Mucosa of descending colon (tissue), 3 donors: Measurements from ENCODE around the gene PTCD2. TPM values are rescaled to one million over a fixed set of nuclear protein-coding genes. Genes with fewer than 3 reads are reported as not detected.

ENCODE experiments used
- ATAC-seq: fragments of 200-7000 bp; cut with Tn5 transposase; one replicate; pipeline ENCODE4 v1.9.1; 2020; ENCODE audit warnings: mild to moderate bottlenecking, moderate library complexity
- DNase-seq, 3 donors: peaks; one replicate each; pipeline ENCODE4 v3.0.0-alpha.2; 2020
- H3K36me3 ChIP-seq: fragments of 200-600 bp; one replicate; pipeline ENCODE4 v1.8.0; 2021; ENCODE audit warnings: low read depth, mild to moderate bottlenecking
- H3K4me1 ChIP-seq: fragments of 200-600 bp; one replicate; pipeline ENCODE4 v1.8.0; 2021; ENCODE audit warnings: low read depth, mild to moderate bottlenecking
- H3K4me3 ChIP-seq: fragments of 200-600 bp; one replicate; pipeline ENCODE4 v1.8.0; 2021; ENCODE audit warnings: mild to moderate bottlenecking
- H3K9me3 ChIP-seq: fragments of 200-600 bp; one replicate; pipeline ENCODE4 v1.8.0; 2021; ENCODE audit warnings: mild to moderate bottlenecking
- CTCF ChIP-seq: fragments of 200-600 bp; IDR thresholded peaks from one replicate; pipeline ENCODE4 v1.8.0; 2022; ENCODE audit warnings: antibody characterized with exemption, mild to moderate bottlenecking
- intact Hi-C, 2 donors: fragments of 100-400 bp; cut with DNase I in 1 of 2; cut with micrococcal nuclease in 1 of 2; formaldehyde crosslinking; loops; one replicate each; pipeline versions ENCODE4 v1.11.0 to v1.11.1; 2022; cut with DNase I, micrococcal nuclease
- total RNA-seq, 3 donors: library from RNA; stranded (reverse); fragmentation: NEBNext Ultra II Directional in 2 of 3; extraction: Animal tissue kit (Norgen Biotek cat#: 25700) in 2 of 3; gene quantifications; one replicate each; pipeline versions ENCODE4 v1.2.1 to v1.2.4, GENCODE V29; 2021 to 2023
- donor health status: DM: no; HTN: no; CAD: no; lungs with moderate emphysema.
- donor health status: DM: no; HTN: no; CAD: no.
- donor health status: DM: no; HTN: yes; CAD: no.

Gene PTCD2
- total RNA-seq, 3 donors from 2014 or later, result 4.7 to 6.3 (median 5.2) TPM

DNA sequence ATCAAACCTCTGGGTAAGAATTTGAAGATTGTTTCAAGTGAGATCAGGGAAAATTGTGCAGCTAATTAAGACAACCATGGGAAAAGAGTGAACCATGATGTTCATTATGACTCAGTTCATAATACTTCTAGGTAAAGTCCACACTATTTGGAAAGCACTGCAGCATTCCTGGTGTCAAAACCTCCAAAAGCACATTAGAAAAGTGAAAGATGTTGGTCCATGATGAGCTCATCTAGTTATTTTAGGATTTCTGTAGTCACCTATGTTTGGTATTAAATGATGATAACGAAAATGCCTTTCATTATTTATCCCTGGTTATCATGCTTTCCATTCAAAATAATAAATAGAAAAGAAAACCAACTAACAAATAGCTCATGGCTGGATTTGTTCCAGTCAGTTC, 49.1 kb downstream of the PTCD2 start:
- no peaks in the 10 kb centered on the region for H3K4me1 ChIP-seq
- DNase-seq (no peak), ATAC-seq (no peak)
- H3K36me3 ChIP-seq, result no peaks in the 10 kb centered on the region
- no peaks in the 10 kb centered on the region for H3K9me3 ChIP-seq
- TF ChIP-seq CTCF, result no peak
- intact Hi-C loops, result loop anchor here in 1 of 2 donors (5.0 kb wide), 1 partner anchor 153 kb away; no protein-coding TSS in a partner anchor
- no peak overlapping the region for H3K4me3 ChIP-seq

DNA sequence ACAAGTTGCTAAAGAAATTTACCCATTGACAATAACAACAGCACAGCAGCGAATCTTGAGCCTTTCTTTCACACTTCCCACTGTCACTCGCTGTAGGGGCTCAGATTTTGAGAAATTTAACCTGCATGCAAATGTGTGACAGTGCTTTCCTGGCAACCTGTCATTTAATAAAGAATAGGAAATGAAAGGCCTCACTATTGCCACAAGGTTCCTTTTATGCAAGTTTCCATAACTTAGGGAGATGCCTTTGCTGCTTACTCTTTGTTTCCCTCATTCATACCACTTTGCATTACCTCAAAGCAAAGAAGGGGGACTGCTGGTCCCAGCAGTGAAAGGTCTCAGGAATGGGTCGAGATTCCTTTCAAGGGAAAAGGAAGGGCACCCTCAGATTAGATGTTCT, 49.5 kb downstream of the PTCD2 start:
- intact Hi-C loops, result loop anchor here in 1 of 2 donors (5.0 kb wide), 1 partner anchor 153 kb away; no protein-coding TSS in a partner anchor
- Histone ChIP-seq H3K4me1 (no peaks in the 10 kb centered on the region), H3K36me3 (no peaks in the 10 kb centered on the region), H3K9me3 (no peaks in the 10 kb centered on the region), H3K4me3 (no peak overlapping the region)
- DNase-seq, result no peak
- TF ChIP-seq CTCF, result no peak
- no peak for ATAC-seq

- no peak for TF ChIP-seq CTCF
- H3K36me3 ChIP-seq, result no peaks in the 10 kb centered on the region
- H3K4me1 ChIP-seq, result no peaks in the 10 kb centered on the region
- intact Hi-C loops, result no loop called here
- no peak overlapping the region for H3K4me3 ChIP-seq
- H3K9me3 ChIP-seq, result no peaks in the 10 kb centered on the region
- ATAC-seq (no peak), DNase-seq (no peak)
Measured at GRCh38 chr5:72372331-72372730, 52.2 kb downstream of the PTCD2 start.

DNA sequence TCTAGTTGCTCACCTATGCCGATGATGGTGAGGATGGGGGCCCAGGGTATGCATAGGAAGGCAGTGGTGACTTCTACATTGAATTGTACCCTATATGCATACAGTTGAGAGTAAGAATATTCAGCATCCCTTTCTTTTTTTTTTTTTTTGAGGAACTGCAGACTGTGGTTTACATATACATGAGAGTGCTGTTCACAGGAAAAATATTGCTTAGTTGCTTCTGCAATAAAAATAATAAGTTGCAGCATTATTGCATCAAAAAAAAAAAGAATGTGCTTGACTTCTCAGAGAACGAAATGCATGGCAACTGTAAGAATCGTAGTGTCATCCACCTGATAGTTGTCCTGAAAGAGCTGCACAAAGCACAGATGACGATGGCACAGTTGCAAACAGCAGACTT, 52.8 kb downstream of the PTCD2 start:
- Histone ChIP-seq H3K4me3 (no peak overlapping the region), H3K9me3 (no peaks in the 10 kb centered on the region), H3K36me3 (no peaks in the 10 kb centered on the region), H3K4me1 (no peaks in the 10 kb centered on the region)
- intact Hi-C loops, result no loop called here
- no peak for TF ChIP-seq CTCF
- DNase-seq (no peak), ATAC-seq (no peak)

DNA sequence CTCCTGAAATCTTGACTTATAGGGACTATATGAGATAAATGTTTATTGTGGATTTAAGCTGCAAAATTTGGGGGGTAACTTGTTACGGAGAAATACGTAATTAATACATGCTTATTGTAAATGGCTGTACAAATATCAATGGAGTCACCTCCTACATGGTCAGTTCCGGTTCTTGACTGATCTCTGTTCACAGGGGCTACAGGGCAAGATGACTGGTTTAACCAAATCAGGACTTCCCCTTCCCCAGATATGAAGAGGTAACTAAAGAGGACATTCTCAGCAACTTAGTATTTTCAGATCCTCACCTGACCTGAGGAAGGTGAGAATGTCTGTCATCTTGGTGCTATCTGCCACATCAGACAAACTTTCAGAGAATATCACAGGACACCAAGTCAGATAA, 54.7 kb downstream of the PTCD2 start:
- no peak for TF ChIP-seq CTCF
- no peak for ATAC-seq

DNA sequence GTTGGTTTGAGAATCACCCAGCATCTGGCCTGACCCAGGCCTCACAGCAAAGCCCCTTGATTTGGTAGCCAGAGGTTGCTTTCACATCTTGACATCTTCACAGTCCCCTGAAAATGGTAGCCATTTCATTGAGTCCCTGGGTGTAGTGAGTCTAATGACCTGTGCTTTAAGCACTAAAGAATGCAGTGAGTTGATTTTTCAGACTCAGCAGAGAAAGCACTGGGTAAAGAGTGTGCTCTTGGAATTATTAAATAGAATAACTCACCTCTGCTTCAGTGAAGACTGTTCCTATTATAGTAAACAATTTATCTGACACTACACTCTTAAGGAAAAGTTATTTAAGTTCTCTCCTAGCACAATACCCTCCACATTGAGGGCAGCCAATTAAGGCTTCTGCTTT, 56.2 kb downstream of the PTCD2 start:
- intact Hi-C loops, result no loop called here
- Histone ChIP-seq H3K36me3 (no peaks in the 10 kb centered on the region), H3K4me3 (no peak overlapping the region), H3K9me3 (no peaks in the 10 kb centered on the region), H3K4me1 (no peaks in the 10 kb centered on the region)
- DNase-seq, result no peak
- no peak for TF ChIP-seq CTCF
- ATAC-seq, result no peak

More for the DNA sequence above, 54.7 kb downstream of the PTCD2 start:
- Histone ChIP-seq H3K9me3 (no peaks in the 10 kb centered on the region), H3K4me1 (no peaks in the 10 kb centered on the region), H3K36me3 (no peaks in the 10 kb centered on the region), H3K4me3 (no peak overlapping the region)
- no peak for DNase-seq
- intact Hi-C loops, result no loop called here
